Hepatocyte (in vitro differentiated cells): ENCODE results near the gene CALML3.

ENCODE experiments used
- CTCF ChIP-seq: fragments of 200-600 bp; sonication (generic); IDR thresholded peaks from 2 replicates; pipeline ENCODE4 v1.5.1; 2016; ENCODE audit warnings: antibody characterized with exemption, mild to moderate bottlenecking; ENCODE audit not compliant: poor library complexity
- EZH2 ChIP-seq: fragments of 200-600 bp; sonication (generic); IDR thresholded peaks from 2 replicates; pipeline ENCODE4 v1.6.1; 2016; ENCODE audit warnings: antibody characterized with exemption, mild to moderate bottlenecking, borderline replicate concordance
- EZH2phosphoT487 ChIP-seq: fragments of 200-600 bp; sonication (generic); IDR thresholded peaks from one replicate; pipeline ENCODE4 v1.6.1; 2018; ENCODE audit warnings: antibody characterized with exemption, mild to moderate bottlenecking, low read depth, moderate library complexity; ENCODE audit not compliant: unreplicated experiment, severe bottlenecking

DNA sequence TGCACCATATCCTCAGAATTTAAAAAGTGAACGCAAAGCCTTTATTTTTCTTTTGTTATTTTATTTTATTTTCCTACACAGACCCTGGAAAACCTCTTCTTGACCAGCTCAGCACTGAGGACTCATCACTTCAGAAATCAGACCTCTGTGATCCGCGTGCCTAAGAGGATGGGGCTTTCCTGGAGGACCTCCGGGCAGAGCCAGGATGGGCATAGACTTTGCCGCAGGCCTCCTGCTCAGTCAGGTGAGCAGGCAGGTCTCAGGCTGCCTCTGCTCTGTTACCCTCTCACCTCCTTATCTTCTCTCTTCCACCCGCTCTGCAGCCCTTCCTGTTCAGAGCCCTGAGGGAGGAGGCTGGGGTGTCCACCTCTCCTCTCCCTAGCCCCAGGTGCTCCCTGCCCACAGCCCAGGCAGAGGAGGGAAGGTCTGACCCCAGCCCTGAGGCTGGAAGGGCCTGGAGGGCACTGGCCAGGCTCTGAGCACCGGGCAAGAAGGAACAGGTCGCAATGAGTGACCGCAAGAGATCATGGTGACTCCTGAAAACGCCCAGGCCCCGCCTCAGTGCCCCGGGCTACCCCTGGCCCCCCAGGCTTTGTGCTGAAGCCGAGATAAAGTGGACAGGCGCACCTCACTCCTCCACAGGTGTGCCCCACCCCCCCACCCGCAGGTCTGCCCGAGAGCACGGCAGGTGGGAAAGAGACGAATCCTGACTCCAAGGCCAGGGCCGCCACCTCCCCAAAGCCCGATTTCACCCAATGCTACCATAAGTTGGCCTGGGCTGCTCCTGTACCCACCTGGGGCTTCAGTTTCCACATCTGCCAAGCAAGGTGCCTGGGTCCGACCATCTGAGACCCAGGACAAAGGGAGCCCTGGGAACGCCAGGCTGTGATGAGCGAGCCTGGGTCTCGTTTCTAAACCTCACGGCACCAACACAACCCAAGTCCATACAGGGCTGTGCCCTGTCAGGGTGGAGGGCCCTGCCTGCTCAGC is 28.2 kb upstream of the CALML3 start:
- TF ChIP-seq CTCF = no peak
- TF ChIP-seq EZH2 = no peak
- no peak for TF ChIP-seq EZH2phosphoT487
